A673 (cell line): Measurements from ENCODE around the gene ADGRG1.

Experiments
- CTCF ChIP-seq: fragments of 300-800, 200-600 bp; sonication (generic); conservative IDR thresholded peaks from 2 replicates; pipeline ENCODE4 v1.5.1; 2017; ENCODE audit warnings: low read depth, mild to moderate bottlenecking, antibody characterized with exemption, low read length, moderate library complexity, mixed read lengths
- EZH2 ChIP-seq: fragments of 200-600 bp; sonication (generic); IDR thresholded peaks from 2 replicates; pipeline ENCODE4 v1.6.1; 2017; ENCODE audit warnings: borderline replicate concordance, low read depth, mild to moderate bottlenecking, mixed read lengths, antibody characterized with exemption, low read length; ENCODE audit not compliant: poor library complexity, severe bottlenecking

- TF ChIP-seq CTCF (no peak), EZH2 (no peak)
These were observed 12.2 kb downstream of the ADGRG1 start for GRCh38 chr16:57640612-57641011.
